Neural cell (in vitro differentiated cells): ENCODE data around the gene SLC10A3. TPM values are rescaled to one million over a fixed set of nuclear protein-coding genes. Genes with fewer than 3 reads are reported as not detected.

Source experiments
- H2AFZ ChIP-seq: fragments of 200-600, 300-800 bp; sonication (generic), shearing (Covaris generic); 2 replicates; pipeline ENCODE4 v1.6.0; 2014; ENCODE audit warnings: low read depth, mild to moderate bottlenecking, antibody characterized with exemption, low read length, moderate library complexity
- H3F3A ChIP-seq: fragments of 200-600 bp; shearing (Covaris generic); 2 replicates; pipeline ENCODE4 v1.6.1; 2016; ENCODE audit warnings: mild to moderate bottlenecking, moderate library complexity, mixed read lengths, antibody characterized with exemption, low read length; ENCODE audit not compliant: insufficient read depth, poor library complexity, severe bottlenecking
- H3K27ac ChIP-seq: fragments of 200-600, 300-800 bp; sonication (generic), shearing (Covaris generic); 2 replicates; pipeline ENCODE4 v1.5.1; 2014; ENCODE audit warnings: mild to moderate bottlenecking, low read length, moderate library complexity
- H3K27me3 ChIP-seq: fragments of 300-800, 200-600 bp; sonication (generic), shearing (Covaris generic); 2 replicates; pipeline ENCODE4 v1.6.0; 2014; ENCODE audit warnings: mild to moderate bottlenecking, low read depth, low read length, moderate library complexity; ENCODE audit not compliant: insufficient read depth
- H3K36me3 ChIP-seq: fragments of 300-800, 200-600 bp; sonication (generic), shearing (Covaris generic); 2 replicates; pipeline ENCODE4 v1.5.1; 2014; ENCODE audit warnings: mild to moderate bottlenecking, antibody characterized with exemption, low read length, moderate library complexity; ENCODE audit not compliant: insufficient read depth
- H3K4me2 ChIP-seq: fragments of 300-800, 200-600 bp; sonication (generic), shearing (Covaris generic); 2 replicates; pipeline ENCODE4 v1.6.0; 2014; ENCODE audit warnings: mild to moderate bottlenecking, low read length
- H3K4me3 ChIP-seq: fragments of 300-800, 200-600 bp; sonication (generic), shearing (Covaris generic); 2 replicates; pipeline ENCODE4 v1.5.1; 2014; ENCODE audit warnings: mild to moderate bottlenecking, low read length, moderate library complexity
- H3K79me2 ChIP-seq: fragments of 200-600 bp; shearing (Covaris generic); replicated peaks from 2 replicates; pipeline ENCODE4 v1.6.0; 2014; ENCODE audit warnings: mild to moderate bottlenecking, low read length, moderate library complexity; ENCODE audit not compliant: insufficient read depth
- H3K9ac ChIP-seq: fragments of 300-800, 200-600 bp; sonication (generic), shearing (Covaris generic); 2 replicates; pipeline ENCODE4 v1.6.1; 2016; ENCODE audit warnings: mild to moderate bottlenecking, low read length, mixed read lengths
- H3K9me2 ChIP-seq: fragments of 200-600 bp; shearing (Covaris generic); 2 replicates; pipeline ENCODE4 v1.6.1; 2016; ENCODE audit warnings: mild to moderate bottlenecking, low read length, mixed read lengths; ENCODE audit not compliant: insufficient read depth
- H3K9me3 ChIP-seq: fragments of 200-600, 300-800 bp; sonication (generic), shearing (Covaris generic); 2 replicates; pipeline ENCODE4 v1.6.1; 2016; ENCODE audit warnings: mild to moderate bottlenecking, mixed run types, low read length, moderate library complexity, mixed read lengths
- H4K20me1 ChIP-seq: fragments of 200-600 bp; shearing (Covaris generic); 2 replicates; pipeline ENCODE4 v1.6.1; 2016; ENCODE audit warnings: mild to moderate bottlenecking, mixed run types; ENCODE audit not compliant: insufficient read depth
- EP300 ChIP-seq: fragments of 450-650 bp; conservative IDR thresholded peaks from 2 replicates; pipeline ENCODE4 v1.6.1; 2014; ENCODE audit warnings: antibody characterized with exemption, mild to moderate bottlenecking, moderate library complexity; ENCODE audit not compliant: poor library complexity, severe bottlenecking
- EZH2 ChIP-seq: fragments of 200-600, 300-800 bp; shearing (Covaris generic), sonication (generic); IDR thresholded peaks from 2 replicates; pipeline ENCODE4 v1.6.1; 2014; ENCODE audit warnings: antibody characterized with exemption, low read length, borderline replicate concordance, mild to moderate bottlenecking; ENCODE audit not compliant: insufficient read depth, poor library complexity, severe bottlenecking
- MXI1 ChIP-seq: fragments of 450-650 bp; conservative IDR thresholded peaks from 2 replicates; pipeline ENCODE4 v1.6.1; 2014; ENCODE audit warnings: antibody characterized with exemption, mild to moderate bottlenecking; ENCODE audit not compliant: poor library complexity, severe bottlenecking
- POLR2AphosphoS5 ChIP-seq: IDR thresholded peaks from 2 replicates; pipeline ENCODE4 v1.6.1; 2012
- RAD21 ChIP-seq: fragments of 450-650 bp; conservative IDR thresholded peaks from 2 replicates; pipeline ENCODE4 v1.6.1; 2014; ENCODE audit warnings: antibody characterized with exemption, mild to moderate bottlenecking, moderate library complexity
- SMC3 ChIP-seq: fragments of 450-650 bp; conservative IDR thresholded peaks from 2 replicates; pipeline ENCODE4 v1.6.1; 2014; ENCODE audit warnings: antibody characterized with exemption, mild to moderate bottlenecking, moderate library complexity; ENCODE audit not compliant: poor library complexity
- TAF1 ChIP-seq: IDR thresholded peaks from 2 replicates; pipeline ENCODE4 v1.6.1; 2012; ENCODE audit warnings: low read depth
- polyA plus RNA-seq: library from polyadenylated mRNA; depleted of rRNA; stranded (reverse); fragments of >200 nt; gene quantifications from 2 replicates; pipeline ENCODE4 v1.2.3, GENCODE V29; 2014
- TF ChIP-seq, protein P1 (sequence below): fragments of 450-650 bp; IDR thresholded peaks from 2 replicates; pipeline ENCODE4 v1.5.1; 2014; ENCODE audit warnings: antibody characterized with exemption, mild to moderate bottlenecking, moderate library complexity; ENCODE audit not compliant: poor library complexity, severe bottlenecking
- TF ChIP-seq, protein P2 (sequence below): IDR thresholded peaks from 2 replicates; pipeline ENCODE4 v1.6.1; 2012; ENCODE audit warnings: borderline replicate concordance

The SLC10A3 gene
- polyA plus RNA-seq, 1 donor from 2014 or later = 2.7 TPM

DNA sequence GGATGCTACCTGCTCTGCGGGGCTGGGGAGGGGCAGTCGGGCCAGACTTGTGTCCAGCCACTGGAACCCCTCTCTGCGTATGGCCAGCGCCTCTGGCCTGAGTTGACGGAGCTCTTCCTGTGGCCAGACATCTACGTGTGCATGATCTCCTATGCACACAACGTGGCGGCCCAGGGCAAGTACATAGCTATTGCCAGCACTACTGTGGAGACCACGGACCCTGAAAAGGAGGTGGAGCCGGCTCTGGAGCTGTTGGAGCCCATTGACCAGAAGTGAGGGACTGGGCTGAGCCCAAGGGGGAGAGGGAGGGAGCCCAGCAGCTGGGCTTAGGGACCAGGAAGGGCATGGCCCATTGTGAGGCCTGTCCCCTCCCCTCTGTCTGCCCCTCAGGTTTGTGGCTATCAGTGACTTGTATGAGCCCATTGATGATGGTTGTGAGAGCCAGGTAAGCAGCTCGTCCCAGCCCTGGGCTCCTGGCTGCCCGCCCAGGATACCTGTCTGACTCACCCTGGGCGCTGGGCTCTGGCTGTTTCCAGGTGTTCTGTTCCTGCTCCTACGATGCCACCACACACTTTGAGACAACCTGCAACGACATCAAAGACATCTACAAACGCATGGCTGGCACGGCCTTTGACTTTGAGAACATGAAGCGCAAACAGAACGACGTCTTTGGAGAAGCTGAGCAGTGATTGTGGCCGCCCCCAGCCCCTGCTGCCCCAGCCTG lies 48.3 kb downstream of the SLC10A3 start:
- no peaks in the 10 kb centered on the region for H3K36me3 ChIP-seq
- H4K20me1 ChIP-seq = no peaks in the 10 kb centered on the region
- peaks cover 23% of the 10 kb centered on the region for H3K79me2 ChIP-seq

DNA sequence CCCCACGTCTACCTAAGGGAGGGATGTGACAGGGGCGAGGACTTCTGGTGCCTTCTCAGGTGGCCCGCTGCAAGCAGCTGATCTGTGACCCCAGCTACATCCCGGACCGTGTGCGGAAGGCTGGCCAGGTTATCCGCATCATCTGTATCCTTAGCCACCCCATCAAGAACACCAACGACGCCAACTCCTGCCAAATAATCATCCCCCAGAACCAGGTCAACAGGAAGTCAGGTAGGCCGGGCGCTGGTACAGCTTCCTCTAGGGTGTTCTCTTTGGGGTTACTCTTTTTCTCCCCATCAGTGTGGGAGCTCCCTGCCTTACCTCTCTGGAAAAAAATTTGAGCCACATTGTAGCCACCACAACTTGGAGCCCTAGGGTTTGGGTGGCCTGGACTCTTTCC lies 48.9 kb downstream of the SLC10A3 start:
- peaks cover 23% of the 10 kb centered on the region for H3K79me2 ChIP-seq
- no peaks in the 10 kb centered on the region for H4K20me1 ChIP-seq
- TF ChIP-seq TAF1 (no peak), SMC3 (no peak), MXI1 (no peak), EZH2 (no peak), RAD21 (no peak), POLR2AphosphoS5 (no peak), EP300 (no peak)
- TF ChIP-seq, protein P1, sequence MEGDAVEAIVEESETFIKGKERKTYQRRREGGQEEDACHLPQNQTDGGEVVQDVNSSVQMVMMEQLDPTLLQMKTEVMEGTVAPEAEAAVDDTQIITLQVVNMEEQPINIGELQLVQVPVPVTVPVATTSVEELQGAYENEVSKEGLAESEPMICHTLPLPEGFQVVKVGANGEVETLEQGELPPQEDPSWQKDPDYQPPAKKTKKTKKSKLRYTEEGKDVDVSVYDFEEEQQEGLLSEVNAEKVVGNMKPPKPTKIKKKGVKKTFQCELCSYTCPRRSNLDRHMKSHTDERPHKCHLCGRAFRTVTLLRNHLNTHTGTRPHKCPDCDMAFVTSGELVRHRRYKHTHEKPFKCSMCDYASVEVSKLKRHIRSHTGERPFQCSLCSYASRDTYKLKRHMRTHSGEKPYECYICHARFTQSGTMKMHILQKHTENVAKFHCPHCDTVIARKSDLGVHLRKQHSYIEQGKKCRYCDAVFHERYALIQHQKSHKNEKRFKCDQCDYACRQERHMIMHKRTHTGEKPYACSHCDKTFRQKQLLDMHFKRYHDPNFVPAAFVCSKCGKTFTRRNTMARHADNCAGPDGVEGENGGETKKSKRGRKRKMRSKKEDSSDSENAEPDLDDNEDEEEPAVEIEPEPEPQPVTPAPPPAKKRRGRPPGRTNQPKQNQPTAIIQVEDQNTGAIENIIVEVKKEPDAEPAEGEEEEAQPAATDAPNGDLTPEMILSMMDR = no peak
- TF ChIP-seq, protein P2, sequence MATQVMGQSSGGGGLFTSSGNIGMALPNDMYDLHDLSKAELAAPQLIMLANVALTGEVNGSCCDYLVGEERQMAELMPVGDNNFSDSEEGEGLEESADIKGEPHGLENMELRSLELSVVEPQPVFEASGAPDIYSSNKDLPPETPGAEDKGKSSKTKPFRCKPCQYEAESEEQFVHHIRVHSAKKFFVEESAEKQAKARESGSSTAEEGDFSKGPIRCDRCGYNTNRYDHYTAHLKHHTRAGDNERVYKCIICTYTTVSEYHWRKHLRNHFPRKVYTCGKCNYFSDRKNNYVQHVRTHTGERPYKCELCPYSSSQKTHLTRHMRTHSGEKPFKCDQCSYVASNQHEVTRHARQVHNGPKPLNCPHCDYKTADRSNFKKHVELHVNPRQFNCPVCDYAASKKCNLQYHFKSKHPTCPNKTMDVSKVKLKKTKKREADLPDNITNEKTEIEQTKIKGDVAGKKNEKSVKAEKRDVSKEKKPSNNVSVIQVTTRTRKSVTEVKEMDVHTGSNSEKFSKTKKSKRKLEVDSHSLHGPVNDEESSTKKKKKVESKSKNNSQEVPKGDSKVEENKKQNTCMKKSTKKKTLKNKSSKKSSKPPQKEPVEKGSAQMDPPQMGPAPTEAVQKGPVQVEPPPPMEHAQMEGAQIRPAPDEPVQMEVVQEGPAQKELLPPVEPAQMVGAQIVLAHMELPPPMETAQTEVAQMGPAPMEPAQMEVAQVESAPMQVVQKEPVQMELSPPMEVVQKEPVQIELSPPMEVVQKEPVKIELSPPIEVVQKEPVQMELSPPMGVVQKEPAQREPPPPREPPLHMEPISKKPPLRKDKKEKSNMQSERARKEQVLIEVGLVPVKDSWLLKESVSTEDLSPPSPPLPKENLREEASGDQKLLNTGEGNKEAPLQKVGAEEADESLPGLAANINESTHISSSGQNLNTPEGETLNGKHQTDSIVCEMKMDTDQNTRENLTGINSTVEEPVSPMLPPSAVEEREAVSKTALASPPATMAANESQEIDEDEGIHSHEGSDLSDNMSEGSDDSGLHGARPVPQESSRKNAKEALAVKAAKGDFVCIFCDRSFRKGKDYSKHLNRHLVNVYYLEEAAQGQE = no peak

More for the DNA sequence above, 48.3 kb downstream of the SLC10A3 start:
- Histone ChIP-seq H3K4me3 (no peak overlapping the region), H3K9me3 (no peaks in the 10 kb centered on the region), H3K4me2 (no peak overlapping the region), H3K27me3 (no peaks in the 10 kb centered on the region), H3K27ac (no peak overlapping the region), H3K9ac (no peak overlapping the region), H3F3A (no peaks in the 10 kb centered on the region), H2AFZ (no peak overlapping the region), H3K9me2 (no peaks in the 10 kb centered on the region)
- TF ChIP-seq EZH2 (no peak), TAF1 (no peak)

More for the DNA sequence above, 48.9 kb downstream of the SLC10A3 start:
- H3K4me2 ChIP-seq = no peak overlapping the region
- H3K4me3 ChIP-seq = no peak overlapping the region
- no peaks in the 10 kb centered on the region for H3F3A ChIP-seq
- H3K36me3 ChIP-seq = no peaks in the 10 kb centered on the region
- H3K9me2 ChIP-seq = no peaks in the 10 kb centered on the region
- no peaks in the 10 kb centered on the region for H3K27me3 ChIP-seq
- H2AFZ ChIP-seq = no peak overlapping the region
- no peak overlapping the region for H3K27ac ChIP-seq
- H3K9ac ChIP-seq = no peak overlapping the region
- H3K9me3 ChIP-seq = no peaks in the 10 kb centered on the region
